ENCODE results near the gene URGCP.

- TF ChIP-seq CTCF (IDR thresholded peaks at IDR 0.05; ENCODE audit: low read depth, low read length) = no peak
- TF ChIP-seq MAX (IDR thresholded peaks at IDR 0.05; ENCODE audit: low read depth, low read length) = no peak
- no peak for TF ChIP-seq MYC (IDR thresholded peaks at IDR 0.05; ENCODE audit: low read depth, low read length)
Observed at GRCh38 chr7:43931346-43931745, 24.9 kb upstream of the URGCP start.

All from NB4 (cell line).